SK-N-SH treated with all-trans-retinoic acid at 6 μM for 48 hours (cell line): ENCODE results near the gene PIK3R6.

Experiments
- ARNTL ChIP-seq: fragments of 450-650 bp; formaldehyde crosslinking; IDR thresholded peaks from 2 replicates; pipeline ENCODE4 v1.5.0; 2020; ENCODE audit warnings: low read depth, mild to moderate bottlenecking, moderate library complexity, borderline replicate concordance
- BACH2 ChIP-seq: fragments of 250-450 bp; sonication (Bioruptor Pico); IDR thresholded peaks from 2 replicates; pipeline ENCODE4 v1.9.0; 2021; ENCODE audit warnings: mild to moderate bottlenecking, borderline replicate concordance
- ESRRG ChIP-seq: fragments of 250-450 bp; sonication (Bioruptor Pico); IDR thresholded peaks from 2 replicates; pipeline ENCODE4 v1.6.1; 2021; ENCODE audit warnings: mild to moderate bottlenecking
- PPARA ChIP-seq: fragments of 250-450 bp; sonication (Bioruptor Pico); IDR thresholded peaks from 2 replicates; pipeline ENCODE4 v1.5.0; 2020; ENCODE audit warnings: mild to moderate bottlenecking, borderline replicate concordance
- SNAI2 ChIP-seq: fragments of 250-450 bp; sonication (Bioruptor Pico); IDR thresholded peaks from 2 replicates; pipeline ENCODE4 v1.5.0; 2020; ENCODE audit warnings: mild to moderate bottlenecking, moderate library complexity
- ZC3H10 ChIP-seq: fragments of 250-450 bp; sonication (Bioruptor Pico); IDR thresholded peaks from 2 replicates; pipeline ENCODE4 v1.5.1; 2021; ENCODE audit warnings: mild to moderate bottlenecking, moderate library complexity
- ZFP3 ChIP-seq: fragments of 250-450 bp; sonication (Bioruptor Pico); IDR thresholded peaks from 2 replicates; pipeline ENCODE4 v1.5.0; 2020; ENCODE audit warnings: mild to moderate bottlenecking, moderate library complexity
- ZFP30 ChIP-seq: fragments of 450-650 bp; formaldehyde crosslinking; IDR thresholded peaks from 2 replicates; pipeline ENCODE4 v1.5.0; 2022; ENCODE audit warnings: mild to moderate bottlenecking, moderate library complexity
- ZNF70 ChIP-seq: fragments of 450-650 bp; formaldehyde crosslinking; IDR thresholded peaks from 2 replicates; pipeline ENCODE4 v1.5.0; 2020; ENCODE audit warnings: mild to moderate bottlenecking, moderate library complexity
- ZNF8 ChIP-seq: fragments of 450-650 bp; formaldehyde crosslinking; IDR thresholded peaks from 2 replicates; pipeline ENCODE4 v1.5.0; 2020; ENCODE audit warnings: mild to moderate bottlenecking, moderate library complexity
- TF ChIP-seq, protein P1 (sequence below): fragments of 250-450 bp; sonication (Bioruptor Pico); IDR thresholded peaks from 2 replicates; pipeline ENCODE4 v1.5.0; 2020; ENCODE audit warnings: mild to moderate bottlenecking, moderate library complexity
- TF ChIP-seq, protein P2 (sequence below): fragments of 250-450 bp; sonication (Bioruptor Pico); IDR thresholded peaks from 2 replicates; pipeline ENCODE4 v1.8.0; 2020; ENCODE audit warnings: mild to moderate bottlenecking, moderate library complexity, borderline replicate concordance
- TF ChIP-seq, protein P3 (sequence below): fragments of 250-450 bp; sonication (Bioruptor Pico); IDR thresholded peaks from 2 replicates; pipeline ENCODE4 v1.5.1; 2020; ENCODE audit warnings: low read depth, mild to moderate bottlenecking, moderate library complexity

DNA sequence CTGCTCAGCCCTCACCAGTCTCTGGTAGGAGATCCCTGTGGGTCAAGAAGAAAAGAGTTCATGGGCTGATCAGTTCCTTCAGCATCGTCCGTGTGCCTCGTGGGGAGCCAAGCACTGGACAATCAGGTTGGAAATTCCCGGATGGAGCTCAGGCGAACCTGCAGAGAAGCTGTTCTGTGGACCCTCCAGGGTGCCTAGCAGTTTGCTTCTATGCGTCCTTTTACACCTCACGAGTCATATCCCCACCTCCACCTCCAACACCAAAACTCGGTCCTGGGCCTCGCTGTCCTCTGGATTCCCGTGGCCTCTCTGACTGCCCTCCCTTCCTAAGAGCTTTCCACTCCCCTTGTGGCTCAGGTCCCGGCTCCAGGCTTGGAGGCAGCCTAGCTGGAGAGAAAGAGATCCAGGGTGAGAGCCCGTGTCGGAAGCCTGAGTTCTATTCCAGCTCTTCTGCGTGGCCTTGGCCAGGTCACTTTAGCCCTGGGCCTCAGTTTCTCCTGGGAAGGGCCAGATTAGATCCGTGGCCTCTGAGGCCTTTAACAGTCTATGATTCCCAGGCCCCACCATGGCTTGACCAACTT, 26.2 kb upstream of the PIK3R6 start:
- TF ChIP-seq, protein P1, sequence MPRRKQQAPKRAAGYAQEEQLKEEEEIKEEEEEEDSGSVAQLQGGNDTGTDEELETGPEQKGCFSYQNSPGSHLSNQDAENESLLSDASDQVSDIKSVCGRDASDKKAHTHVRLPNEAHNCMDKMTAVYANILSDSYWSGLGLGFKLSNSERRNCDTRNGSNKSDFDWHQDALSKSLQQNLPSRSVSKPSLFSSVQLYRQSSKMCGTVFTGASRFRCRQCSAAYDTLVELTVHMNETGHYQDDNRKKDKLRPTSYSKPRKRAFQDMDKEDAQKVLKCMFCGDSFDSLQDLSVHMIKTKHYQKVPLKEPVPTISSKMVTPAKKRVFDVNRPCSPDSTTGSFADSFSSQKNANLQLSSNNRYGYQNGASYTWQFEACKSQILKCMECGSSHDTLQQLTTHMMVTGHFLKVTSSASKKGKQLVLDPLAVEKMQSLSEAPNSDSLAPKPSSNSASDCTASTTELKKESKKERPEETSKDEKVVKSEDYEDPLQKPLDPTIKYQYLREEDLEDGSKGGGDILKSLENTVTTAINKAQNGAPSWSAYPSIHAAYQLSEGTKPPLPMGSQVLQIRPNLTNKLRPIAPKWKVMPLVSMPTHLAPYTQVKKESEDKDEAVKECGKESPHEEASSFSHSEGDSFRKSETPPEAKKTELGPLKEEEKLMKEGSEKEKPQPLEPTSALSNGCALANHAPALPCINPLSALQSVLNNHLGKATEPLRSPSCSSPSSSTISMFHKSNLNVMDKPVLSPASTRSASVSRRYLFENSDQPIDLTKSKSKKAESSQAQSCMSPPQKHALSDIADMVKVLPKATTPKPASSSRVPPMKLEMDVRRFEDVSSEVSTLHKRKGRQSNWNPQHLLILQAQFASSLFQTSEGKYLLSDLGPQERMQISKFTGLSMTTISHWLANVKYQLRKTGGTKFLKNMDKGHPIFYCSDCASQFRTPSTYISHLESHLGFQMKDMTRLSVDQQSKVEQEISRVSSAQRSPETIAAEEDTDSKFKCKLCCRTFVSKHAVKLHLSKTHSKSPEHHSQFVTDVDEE, result no peak
- no peak for TF ChIP-seq BACH2
- no peak for TF ChIP-seq ZC3H10 (CRISPR knock-in tag)
- no peak for TF ChIP-seq ZFP3 (CRISPR knock-in tag)
- TF ChIP-seq, protein P2, sequence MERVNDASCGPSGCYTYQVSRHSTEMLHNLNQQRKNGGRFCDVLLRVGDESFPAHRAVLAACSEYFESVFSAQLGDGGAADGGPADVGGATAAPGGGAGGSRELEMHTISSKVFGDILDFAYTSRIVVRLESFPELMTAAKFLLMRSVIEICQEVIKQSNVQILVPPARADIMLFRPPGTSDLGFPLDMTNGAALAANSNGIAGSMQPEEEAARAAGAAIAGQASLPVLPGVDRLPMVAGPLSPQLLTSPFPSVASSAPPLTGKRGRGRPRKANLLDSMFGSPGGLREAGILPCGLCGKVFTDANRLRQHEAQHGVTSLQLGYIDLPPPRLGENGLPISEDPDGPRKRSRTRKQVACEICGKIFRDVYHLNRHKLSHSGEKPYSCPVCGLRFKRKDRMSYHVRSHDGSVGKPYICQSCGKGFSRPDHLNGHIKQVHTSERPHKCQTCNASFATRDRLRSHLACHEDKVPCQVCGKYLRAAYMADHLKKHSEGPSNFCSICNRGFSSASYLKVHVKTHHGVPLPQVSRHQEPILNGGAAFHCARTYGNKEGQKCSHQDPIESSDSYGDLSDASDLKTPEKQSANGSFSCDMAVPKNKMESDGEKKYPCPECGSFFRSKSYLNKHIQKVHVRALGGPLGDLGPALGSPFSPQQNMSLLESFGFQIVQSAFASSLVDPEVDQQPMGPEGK (CRISPR knock-in tag), result no peak
- no peak for TF ChIP-seq ZNF8
- no peak for TF ChIP-seq ZFP30 (CRISPR knock-in tag)
- TF ChIP-seq ESRRG (CRISPR knock-in tag), result no peak
- no peak for TF ChIP-seq ZNF70
- no peak for TF ChIP-seq PPARA (CRISPR knock-in tag)
- TF ChIP-seq, protein P3, sequence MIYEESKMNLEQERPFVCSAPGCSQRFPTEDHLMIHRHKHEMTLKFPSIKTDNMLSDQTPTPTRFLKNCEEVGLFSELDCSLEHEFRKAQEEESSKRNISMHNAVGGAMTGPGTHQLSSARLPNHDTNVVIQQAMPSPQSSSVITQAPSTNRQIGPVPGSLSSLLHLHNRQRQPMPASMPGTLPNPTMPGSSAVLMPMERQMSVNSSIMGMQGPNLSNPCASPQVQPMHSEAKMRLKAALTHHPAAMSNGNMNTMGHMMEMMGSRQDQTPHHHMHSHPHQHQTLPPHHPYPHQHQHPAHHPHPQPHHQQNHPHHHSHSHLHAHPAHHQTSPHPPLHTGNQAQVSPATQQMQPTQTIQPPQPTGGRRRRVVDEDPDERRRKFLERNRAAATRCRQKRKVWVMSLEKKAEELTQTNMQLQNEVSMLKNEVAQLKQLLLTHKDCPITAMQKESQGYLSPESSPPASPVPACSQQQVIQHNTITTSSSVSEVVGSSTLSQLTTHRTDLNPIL (CRISPR knock-in tag), result no peak
- TF ChIP-seq ARNTL, result no peak
- no peak for TF ChIP-seq SNAI2 (CRISPR knock-in tag)
